Measurements from ENCODE around the gene LAIR1. TPM values are rescaled to one million over a fixed set of nuclear protein-coding genes. Genes with fewer than 3 reads are reported as not detected.
"Not testable (repeated sequence)": the region's sequence is repeated elsewhere in the genome, so short reads cannot be mapped to it uniquely, and the experiment has no call there.

Gene LAIR1
- total RNA-seq, 1 donor from 2014 or later = not detected

GRCh38 chr19:54379187-54379678 lies 14.5 kb upstream of the LAIR1 start:
- H3K36me3 Mint-ChIP-seq (ENCODE audit: low read depth) = no peaks in the 10 kb centered on the region
- H3K27me3 Mint-ChIP-seq (ENCODE audit: low read depth) = peaks cover 9% of the 10 kb centered on the region
- no peak for TF ChIP-seq CTCF (IDR thresholded peaks at IDR 0.05)
- H3K4me3 Mint-ChIP-seq (ENCODE audit: unreplicated experiment) = no peak overlapping the region
- H3K27ac Mint-ChIP-seq (ENCODE audit: unreplicated experiment) = no peak overlapping the region
- no peak for DNase-seq (ENCODE audit: low spot score)
- no peaks in the 10 kb centered on the region for H3K4me1 Mint-ChIP-seq (ENCODE audit: low read depth)
- no peaks in the 10 kb centered on the region for H3K9me3 Mint-ChIP-seq (ENCODE audit: low read depth)

GRCh38 chr19:54376610-54377285 lies 12.0 kb upstream of the LAIR1 start:
- no peak overlapping the region for H3K27ac Mint-ChIP-seq (ENCODE audit: unreplicated experiment)
- no peak for TF ChIP-seq CTCF (IDR thresholded peaks at IDR 0.05)
- no peak overlapping the region for H3K4me3 Mint-ChIP-seq (ENCODE audit: unreplicated experiment)
- no peaks in the 10 kb centered on the region for H3K9me3 Mint-ChIP-seq (ENCODE audit: low read depth)
- H3K4me1 Mint-ChIP-seq (ENCODE audit: low read depth) = no peaks in the 10 kb centered on the region
- DNase-seq (ENCODE audit: low spot score) = no peak
- H3K36me3 Mint-ChIP-seq (ENCODE audit: low read depth) = no peaks in the 10 kb centered on the region
- H3K27me3 Mint-ChIP-seq (ENCODE audit: low read depth) = peaks cover 9% of the 10 kb centered on the region

- not testable (repeated sequence) for DNase-seq (ENCODE audit: low spot score); H3K4me3 Mint-ChIP-seq (ENCODE audit: unreplicated experiment); H3K27ac Mint-ChIP-seq (ENCODE audit: unreplicated experiment); H3K9me3 Mint-ChIP-seq (ENCODE audit: low read depth); H3K4me1 Mint-ChIP-seq (ENCODE audit: low read depth); H3K27me3 Mint-ChIP-seq (ENCODE audit: low read depth); H3K36me3 Mint-ChIP-seq (ENCODE audit: low read depth)
These were observed 10.6 kb upstream of the LAIR1 start for GRCh38 chr19:54375181-54375938.

- no peak for DNase-seq (ENCODE audit: low spot score)
- Mint-ChIP-seq H3K27ac (ENCODE audit: unreplicated experiment) (no peak overlapping the region), H3K36me3 (ENCODE audit: low read depth) (no peaks in the 10 kb centered on the region), H3K4me3 (ENCODE audit: unreplicated experiment) (no peak overlapping the region), H3K4me1 (ENCODE audit: low read depth) (no peaks in the 10 kb centered on the region), H3K27me3 (ENCODE audit: low read depth) (peaks cover 7% of the 10 kb centered on the region), H3K9me3 (ENCODE audit: low read depth) (no peaks in the 10 kb centered on the region)
- no peak for TF ChIP-seq CTCF (IDR thresholded peaks at IDR 0.05)
These were observed 9.3 kb upstream of the LAIR1 start for GRCh38 chr19:54373781-54374631.

- H3K27ac Mint-ChIP-seq (ENCODE audit: unreplicated experiment); H3K4me3 Mint-ChIP-seq (ENCODE audit: unreplicated experiment); DNase-seq (ENCODE audit: low spot score); H3K4me1 Mint-ChIP-seq (ENCODE audit: low read depth); H3K27me3 Mint-ChIP-seq (ENCODE audit: low read depth); H3K36me3 Mint-ChIP-seq (ENCODE audit: low read depth); H3K9me3 Mint-ChIP-seq (ENCODE audit: low read depth): not testable (repeated sequence)
These were observed 6.7 kb upstream of the LAIR1 start for GRCh38 chr19:54371453-54371852.

- not testable (repeated sequence) for H3K9me3 Mint-ChIP-seq (ENCODE audit: low read depth); H3K4me1 Mint-ChIP-seq (ENCODE audit: low read depth); DNase-seq (ENCODE audit: low spot score); H3K27ac Mint-ChIP-seq (ENCODE audit: unreplicated experiment); H3K27me3 Mint-ChIP-seq (ENCODE audit: low read depth); H3K36me3 Mint-ChIP-seq (ENCODE audit: low read depth); H3K4me3 Mint-ChIP-seq (ENCODE audit: unreplicated experiment)
These were observed 5.7 kb upstream of the LAIR1 start for GRCh38 chr19:54370434-54370796.

- H3K27ac Mint-ChIP-seq (ENCODE audit: unreplicated experiment); DNase-seq (ENCODE audit: low spot score); H3K27me3 Mint-ChIP-seq (ENCODE audit: low read depth); H3K4me1 Mint-ChIP-seq (ENCODE audit: low read depth); H3K36me3 Mint-ChIP-seq (ENCODE audit: low read depth); H3K4me3 Mint-ChIP-seq (ENCODE audit: unreplicated experiment); H3K9me3 Mint-ChIP-seq (ENCODE audit: low read depth): not testable (repeated sequence)
These were observed 5.1 kb upstream of the LAIR1 start for GRCh38 chr19:54369688-54370433.
